Measurements from ENCODE around the gene LRP2.

GRCh38 chr2:169280502-169280901, 81.8 kb downstream of the LRP2 start:
- TF ChIP-seq TAF1 (IDR thresholded peaks at IDR 0.05; ENCODE audit: low read depth, low read length) (no peak), POLR2AphosphoS5 (IDR thresholded peaks at IDR 0.05; ENCODE audit: low read depth, low read length) (no peak), POLR2A (IDR thresholded peaks at IDR 0.05; ENCODE audit: low read depth, low read length) (no peak)
